Erythroblast (primary cell): ENCODE measurements around the gene RETREG1.

Experiments used
- GATA1 ChIP-seq: IDR thresholded peaks from 2 replicates; pipeline ENCODE4 v1.6.1; 2011; ENCODE audit warnings: low read depth, mild to moderate bottlenecking, control low read depth, low read length, moderate library complexity
- POLR2A ChIP-seq: IDR thresholded peaks from 2 replicates; pipeline ENCODE4 v1.6.1; 2011; ENCODE audit warnings: mild to moderate bottlenecking, low read length

GRCh38 chr5:16482891-16483290, 133.9 kb downstream of the RETREG1 start:
- TF ChIP-seq POLR2A, result no peak
- no peak for TF ChIP-seq GATA1
